ENCODE data around the gene KLHL26. TPM values are rescaled to one million over a fixed set of nuclear protein-coding genes. Genes with fewer than 3 reads are reported as not detected.

KLHL26 gene
- total and polyA plus RNA-seq, 2 of the 13 experiments (the other 11 are each of a cell fraction or from before 2014, with no cell fraction given), result 1.5 to 1.7 TPM

DNA sequence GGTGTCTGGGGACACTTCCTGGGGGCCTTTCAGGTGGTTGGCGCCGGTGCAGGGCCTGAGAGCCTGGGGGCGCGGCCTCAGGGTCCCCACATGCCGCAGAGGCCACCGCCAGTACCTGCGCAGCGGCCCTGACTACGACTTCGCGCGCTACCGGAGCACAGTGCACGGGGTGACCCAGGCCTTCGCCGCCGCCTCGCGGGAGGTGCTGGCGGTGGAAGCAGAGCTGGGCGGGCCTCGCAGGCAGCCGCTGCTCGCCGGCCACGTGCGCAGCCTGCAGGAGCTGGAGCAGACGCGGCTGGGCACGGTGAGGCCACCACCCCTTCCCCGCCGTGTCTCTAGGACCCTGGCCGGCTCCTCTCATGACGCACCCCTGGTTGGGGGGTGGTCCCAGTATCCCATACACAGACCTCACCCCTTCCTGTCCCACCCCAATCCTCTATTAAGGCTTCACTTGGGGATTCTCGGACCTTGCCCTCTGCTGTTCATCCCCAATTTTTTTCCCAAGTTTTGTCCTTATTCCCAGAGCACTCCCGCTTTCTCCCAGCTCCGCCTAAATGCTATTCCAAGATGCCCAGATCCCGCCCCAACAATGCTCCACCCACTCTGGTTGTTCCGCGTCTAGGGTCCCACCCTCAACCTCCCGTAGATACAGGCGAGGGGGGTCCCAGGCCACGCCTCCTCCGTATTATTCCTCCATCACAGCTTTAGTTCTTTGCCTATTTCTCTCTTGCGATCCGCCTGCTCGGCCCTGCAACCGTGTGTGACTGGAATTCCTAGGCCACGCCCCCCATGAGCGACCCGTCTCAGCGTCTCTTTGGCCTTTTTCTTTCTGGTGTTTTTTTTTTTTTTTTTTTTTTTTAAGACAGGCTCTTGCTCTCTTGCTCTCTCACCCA lies 47.2 kb upstream of the KLHL26 start (continued):
- TF ChIP-seq THRA (CRISPR knock-in tag; IDR thresholded peaks at IDR 0.05; ENCODE audit: borderline replicate concordance) (peak; percentile 31; the same call in 1 of the 2 replicates), ZNF143 (CRISPR knock-in tag; IDR thresholded peaks at IDR 0.05) (peak; percentile 29; the same call in 1 of the 2 replicates), TGIF2 (CRISPR knock-in tag; IDR thresholded peaks at IDR 0.05) (peak; percentile 63), TRAFD1 (CRISPR knock-in tag; IDR thresholded peaks at IDR 0.05; ENCODE audit: borderline replicate concordance) (no peak), MXI1 (IDR thresholded peaks at IDR 0.05; ENCODE audit: borderline replicate concordance, low read depth, low read length) (peak; percentile 94), FLYWCH1 (CRISPR knock-in tag; IDR thresholded peaks at IDR 0.05) (no peak), ATF2 (CRISPR knock-in tag; IDR thresholded peaks at IDR 0.05) (peak; percentile 42; the same call in 1 of the 2 replicates), ZFP82 (CRISPR knock-in tag; IDR thresholded peaks at IDR 0.05; ENCODE audit: borderline replicate concordance) (peak; percentile 72; the same call in 1 of the 2 replicates), MED13 (CRISPR knock-in tag; IDR thresholded peaks at IDR 0.05) (peak; percentile 82; the same call in 1 of the 2 replicates), PHF20 (CRISPR knock-in tag; IDR thresholded peaks at IDR 0.05) (no peak; the same call in 1 of the 2 replicates), ZBTB7A (CRISPR knock-in tag; IDR thresholded peaks at IDR 0.05) (peak; percentile 85), SMARCE1 (IDR thresholded peaks at IDR 0.05; ENCODE audit: borderline replicate concordance) (no peak), KLF16 (CRISPR knock-in tag; IDR thresholded peaks at IDR 0.05) (peak in 1 of 2 experiments; percentile 97; a peak in 3 of 4 replicates)
- TF ChIP-seq, protein P1, sequence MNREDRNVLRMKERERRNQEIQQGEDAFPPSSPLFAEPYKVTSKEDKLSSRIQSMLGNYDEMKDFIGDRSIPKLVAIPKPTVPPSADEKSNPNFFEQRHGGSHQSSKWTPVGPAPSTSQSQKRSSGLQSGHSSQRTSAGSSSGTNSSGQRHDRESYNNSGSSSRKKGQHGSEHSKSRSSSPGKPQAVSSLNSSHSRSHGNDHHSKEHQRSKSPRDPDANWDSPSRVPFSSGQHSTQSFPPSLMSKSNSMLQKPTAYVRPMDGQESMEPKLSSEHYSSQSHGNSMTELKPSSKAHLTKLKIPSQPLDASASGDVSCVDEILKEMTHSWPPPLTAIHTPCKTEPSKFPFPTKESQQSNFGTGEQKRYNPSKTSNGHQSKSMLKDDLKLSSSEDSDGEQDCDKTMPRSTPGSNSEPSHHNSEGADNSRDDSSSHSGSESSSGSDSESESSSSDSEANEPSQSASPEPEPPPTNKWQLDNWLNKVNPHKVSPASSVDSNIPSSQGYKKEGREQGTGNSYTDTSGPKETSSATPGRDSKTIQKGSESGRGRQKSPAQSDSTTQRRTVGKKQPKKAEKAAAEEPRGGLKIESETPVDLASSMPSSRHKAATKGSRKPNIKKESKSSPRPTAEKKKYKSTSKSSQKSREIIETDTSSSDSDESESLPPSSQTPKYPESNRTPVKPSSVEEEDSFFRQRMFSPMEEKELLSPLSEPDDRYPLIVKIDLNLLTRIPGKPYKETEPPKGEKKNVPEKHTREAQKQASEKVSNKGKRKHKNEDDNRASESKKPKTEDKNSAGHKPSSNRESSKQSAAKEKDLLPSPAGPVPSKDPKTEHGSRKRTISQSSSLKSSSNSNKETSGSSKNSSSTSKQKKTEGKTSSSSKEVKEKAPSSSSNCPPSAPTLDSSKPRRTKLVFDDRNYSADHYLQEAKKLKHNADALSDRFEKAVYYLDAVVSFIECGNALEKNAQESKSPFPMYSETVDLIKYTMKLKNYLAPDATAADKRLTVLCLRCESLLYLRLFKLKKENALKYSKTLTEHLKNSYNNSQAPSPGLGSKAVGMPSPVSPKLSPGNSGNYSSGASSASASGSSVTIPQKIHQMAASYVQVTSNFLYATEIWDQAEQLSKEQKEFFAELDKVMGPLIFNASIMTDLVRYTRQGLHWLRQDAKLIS (CRISPR knock-in tag; IDR thresholded peaks at IDR 0.05), result no peak
- TF ChIP-seq, protein P2, sequence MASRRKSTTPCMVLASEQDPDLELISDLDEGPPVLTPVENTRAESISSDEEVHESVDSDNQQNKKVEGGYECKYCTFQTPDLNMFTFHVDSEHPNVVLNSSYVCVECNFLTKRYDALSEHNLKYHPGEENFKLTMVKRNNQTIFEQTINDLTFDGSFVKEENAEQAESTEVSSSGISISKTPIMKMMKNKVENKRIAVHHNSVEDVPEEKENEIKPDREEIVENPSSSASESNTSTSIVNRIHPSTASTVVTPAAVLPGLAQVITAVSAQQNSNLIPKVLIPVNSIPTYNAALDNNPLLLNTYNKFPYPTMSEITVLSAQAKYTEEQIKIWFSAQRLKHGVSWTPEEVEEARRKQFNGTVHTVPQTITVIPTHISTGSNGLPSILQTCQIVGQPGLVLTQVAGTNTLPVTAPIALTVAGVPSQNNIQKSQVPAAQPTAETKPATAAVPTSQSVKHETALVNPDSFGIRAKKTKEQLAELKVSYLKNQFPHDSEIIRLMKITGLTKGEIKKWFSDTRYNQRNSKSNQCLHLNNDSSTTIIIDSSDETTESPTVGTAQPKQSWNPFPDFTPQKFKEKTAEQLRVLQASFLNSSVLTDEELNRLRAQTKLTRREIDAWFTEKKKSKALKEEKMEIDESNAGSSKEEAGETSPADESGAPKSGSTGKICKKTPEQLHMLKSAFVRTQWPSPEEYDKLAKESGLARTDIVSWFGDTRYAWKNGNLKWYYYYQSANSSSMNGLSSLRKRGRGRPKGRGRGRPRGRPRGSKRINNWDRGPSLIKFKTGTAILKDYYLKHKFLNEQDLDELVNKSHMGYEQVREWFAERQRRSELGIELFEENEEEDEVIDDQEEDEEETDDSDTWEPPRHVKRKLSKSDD (CRISPR knock-in tag; IDR thresholded peaks at IDR 0.05; ENCODE audit: low read depth), result peak; percentile 80
- TF ChIP-seq, protein P3, sequence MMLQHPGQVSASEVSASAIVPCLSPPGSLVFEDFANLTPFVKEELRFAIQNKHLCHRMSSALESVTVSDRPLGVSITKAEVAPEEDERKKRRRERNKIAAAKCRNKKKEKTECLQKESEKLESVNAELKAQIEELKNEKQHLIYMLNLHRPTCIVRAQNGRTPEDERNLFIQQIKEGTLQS (CRISPR knock-in tag; IDR thresholded peaks at IDR 0.05), result 0 out of 2 replicates have a peak, but pooled peaks have one; percentile 17
